GM23248 (cell line): ENCODE data around the gene RAB3GAP1.

Source experiments
- EZH2 ChIP-seq: fragments of 200-600 bp; sonication (generic); IDR thresholded peaks from 2 replicates; pipeline ENCODE4 v1.6.1; 2018; ENCODE audit warnings: antibody characterized with exemption, mild to moderate bottlenecking; ENCODE audit not compliant: insufficient read depth, poor library complexity, severe bottlenecking
- EZH2phosphoT487 ChIP-seq: fragments of 200-600 bp; sonication (generic); IDR thresholded peaks from 2 replicates; pipeline ENCODE4 v1.6.1; 2018; ENCODE audit warnings: antibody characterized with exemption, moderate library complexity, mild to moderate bottlenecking, low read depth; ENCODE audit not compliant: insufficient read depth

GRCh38 chr2:135125940-135126339, 73.8 kb downstream of the RAB3GAP1 start:
- TF ChIP-seq EZH2: no peak
- no peak for TF ChIP-seq EZH2phosphoT487
